IMR-90 (cell line): ENCODE results near the gene TMEM72. TPM values are rescaled to one million over a fixed set of nuclear protein-coding genes. Genes with fewer than 3 reads are reported as not detected.

Experiments
- ATAC-seq: fragments of 200-7000 bp; cut with Tn5 transposase; 2 replicates; pipeline ENCODE4 v1.9.1; 2020; ENCODE audit warnings: low read depth, mild to moderate bottlenecking, moderate library complexity
- BruUV-seq: library from RNA; stranded (reverse); fragments of 400-500 nt; replicated peaks from 2 replicates; lab custom pipeline; 2021; lab: Mats Ljungman, UMichigan
- CTCF ChIA-PET: fragments of 300-600 bp; formaldehyde crosslinking; extraction: SDS; loops from one replicate; lab custom pipeline; 2021; ENCODE audit warnings: antibody characterized with exemption; lab: Yijun Ruan, JAX
- POLR2A ChIA-PET: fragments of 300-600 bp; sonication (Branson Sonifier 250); formaldehyde crosslinking; loops from one replicate; lab custom pipeline; 2022; ENCODE audit warnings: antibody characterized with exemption; ENCODE audit not compliant: unreplicated experiment; lab: Charles Lee
- DNase-seq: peaks from one replicate; pipeline ENCODE4 v3.0.0; 2013
- H2AFZ ChIP-seq: replicated peaks from 2 replicates; pipeline ENCODE3; 2013; ENCODE audit warnings: low read length, mild to moderate bottlenecking; ENCODE audit not compliant: poor library complexity
- H2AK5ac ChIP-seq: 2 replicates; pipeline ENCODE4 v1.6.1; 2013; ENCODE audit warnings: low read depth, low read length, inconsistent platforms
- H2AK9ac ChIP-seq: replicated peaks from 2 replicates; pipeline ENCODE3; 2013; ENCODE audit warnings: mild to moderate bottlenecking, low read depth, low read length, moderate library complexity; ENCODE audit not compliant: poor library complexity
- H2BK120ac ChIP-seq: 2 replicates; pipeline ENCODE4 v1.6.1; 2013; ENCODE audit warnings: low read depth, low read length, inconsistent platforms
- H2BK15ac ChIP-seq: 3 replicates; pipeline ENCODE4 v1.6.1; 2013; ENCODE audit warnings: low read depth, low read length, inconsistent platforms
- H2BK20ac ChIP-seq: 2 replicates; pipeline ENCODE4 v1.6.1; 2013; ENCODE audit warnings: low read depth, mild to moderate bottlenecking, inconsistent platforms, low read length, moderate library complexity
- H2BK5ac ChIP-seq: 2 replicates; pipeline ENCODE4 v1.6.1; 2013; ENCODE audit warnings: mild to moderate bottlenecking, low read depth, low read length, inconsistent platforms; ENCODE audit not compliant: poor library complexity, severe bottlenecking
- H3K14ac ChIP-seq: replicated peaks from 2 replicates; pipeline ENCODE4 v1.6.1; 2013; ENCODE audit warnings: low read depth, low read length, inconsistent platforms
- H3K18ac ChIP-seq: 2 replicates; pipeline ENCODE4 v1.6.1; 2013; ENCODE audit warnings: low read depth, low read length, control low read depth
- H3K23ac ChIP-seq: 2 replicates; pipeline ENCODE4 v1.6.1; 2013; ENCODE audit warnings: low read depth, low read length, inconsistent platforms
- H3K27ac ChIP-seq: 2 replicates; pipeline ENCODE4 v1.5.1; 2013; ENCODE audit warnings: mild to moderate bottlenecking, control low read depth, low read length; ENCODE audit not compliant: insufficient read depth
- H3K27me3 ChIP-seq: 2 replicates; pipeline ENCODE4 v1.6.1; 2013; ENCODE audit warnings: low read length; ENCODE audit not compliant: control insufficient read depth, insufficient read depth
- H3K36me3 ChIP-seq: 2 replicates; pipeline ENCODE4 v1.6.1; 2013; ENCODE audit warnings: low read length, mixed read lengths; ENCODE audit not compliant: control insufficient read depth, insufficient read depth
- H3K4ac ChIP-seq: 2 replicates; pipeline ENCODE4 v1.6.1; 2013; ENCODE audit warnings: low read depth, low read length, inconsistent platforms
- H3K4me1 ChIP-seq: 2 replicates; pipeline ENCODE4 v1.6.1; 2013; ENCODE audit warnings: low read length, mixed read lengths; ENCODE audit not compliant: control insufficient read depth, insufficient read depth
- H3K4me2 ChIP-seq: 2 replicates; pipeline ENCODE4 v1.6.1; 2013; ENCODE audit warnings: low read depth, mild to moderate bottlenecking, control low read depth, low read length, moderate library complexity
- H3K4me3 ChIP-seq: 2 replicates; pipeline ENCODE4 v1.5.1; 2013; ENCODE audit warnings: low read depth, mild to moderate bottlenecking, control low read depth, low read length, moderate library complexity; ENCODE audit not compliant: insufficient read depth
- H3K56ac ChIP-seq: 2 replicates; pipeline ENCODE4 v1.6.1; 2013; ENCODE audit warnings: low read length, inconsistent platforms; ENCODE audit not compliant: insufficient read depth; ENCODE audit errors: extremely low read depth
- H3K79me1 ChIP-seq, 2 experiments: 2 replicates each; pipeline ENCODE4 v1.6.1; 2013; ENCODE audit warnings: low read length in 2 of 2, inconsistent platforms in 1 of 2, low read depth in 1 of 2
- H3K9ac ChIP-seq: 2 replicates; pipeline ENCODE4 v1.6.1; 2013; ENCODE audit warnings: low read depth, low read length, control low read depth
- H3K9me1 ChIP-seq: 2 replicates; pipeline ENCODE4 v1.6.1; 2013; ENCODE audit warnings: low read length, inconsistent platforms; ENCODE audit not compliant: insufficient read depth
- H3K9me3 ChIP-seq: 2 replicates; pipeline ENCODE4 v1.6.1; 2013; ENCODE audit warnings: low read length; ENCODE audit not compliant: control insufficient read depth, insufficient read depth
- H4K20me1 ChIP-seq: 2 replicates; pipeline ENCODE4 v1.6.1; 2013; ENCODE audit warnings: low read length, inconsistent platforms; ENCODE audit not compliant: insufficient read depth
- H4K5ac ChIP-seq: 2 replicates; pipeline ENCODE4 v1.6.1; 2013; ENCODE audit warnings: mild to moderate bottlenecking, low read depth, low read length, control low read depth
- H4K8ac ChIP-seq, 2 experiments: 2 replicates each; pipeline ENCODE4 v1.6.1; 2013; ENCODE audit warnings: low read depth in 2 of 2, low read length in 2 of 2, control low read depth in 1 of 2, inconsistent platforms in 1 of 2
- H4K91ac ChIP-seq: 2 replicates; pipeline ENCODE4 v1.6.1; 2013; ENCODE audit warnings: low read depth, low read length, inconsistent platforms; ENCODE audit not compliant: insufficient read depth
- CEBPB ChIP-seq: IDR thresholded peaks from 2 replicates; pipeline ENCODE4 v1.6.1; 2012; ENCODE audit warnings: low read depth, low read length, improper control_type of control experiment
- CTCF ChIP-seq: conservative IDR thresholded peaks from 2 replicates; pipeline ENCODE4 v1.5.1; 2012; ENCODE audit warnings: mild to moderate bottlenecking, low read depth, low read length, improper control_type of control experiment
- ELK1 ChIP-seq: fragments of 150-350 bp; IDR thresholded peaks from 2 replicates; pipeline ENCODE4 v1.6.1; 2016; ENCODE audit warnings: low read depth, mild to moderate bottlenecking, low read length, moderate library complexity, borderline replicate concordance
- FOS ChIP-seq: fragments of 150-350 bp; IDR thresholded peaks from 2 replicates; pipeline ENCODE4 v1.6.1; 2016; ENCODE audit warnings: low read depth, low read length
- MAZ ChIP-seq: IDR thresholded peaks from 2 replicates; pipeline ENCODE4 v1.6.1; 2012; ENCODE audit warnings: low read depth, mild to moderate bottlenecking, low read length, improper control_type of control experiment, moderate library complexity, borderline replicate concordance
- MXI1 ChIP-seq: IDR thresholded peaks from 2 replicates; pipeline ENCODE4 v1.6.1; 2012; ENCODE audit warnings: low read depth, mild to moderate bottlenecking, low read length, moderate library complexity, borderline replicate concordance
- NFE2L2 ChIP-seq: fragments of 150-350 bp; IDR thresholded peaks from 2 replicates; pipeline ENCODE4 v1.6.1; 2016; ENCODE audit warnings: low read depth, mild to moderate bottlenecking, low read length
- POLR2A ChIP-seq: IDR thresholded peaks from 2 replicates; pipeline ENCODE4 v1.6.1; 2012; ENCODE audit warnings: mild to moderate bottlenecking, low read depth, low read length
- RCOR1 ChIP-seq: IDR thresholded peaks from 2 replicates; pipeline ENCODE4 v1.6.1; 2012; ENCODE audit warnings: mild to moderate bottlenecking, low read length, improper control_type of control experiment; ENCODE audit not compliant: insufficient replicate concordance
- RFX5 ChIP-seq: IDR thresholded peaks from 2 replicates; pipeline ENCODE4 v1.8.0; 2012; ENCODE audit warnings: low read depth, mild to moderate bottlenecking, low read length, moderate library complexity
- SMC3 ChIP-seq: fragments of 150-350 bp; IDR thresholded peaks from 2 replicates; pipeline ENCODE4 v1.6.1; 2016; ENCODE audit warnings: low read depth, mild to moderate bottlenecking, antibody characterized with exemption, low read length, moderate library complexity
- USF2 ChIP-seq: fragments of 150-350 bp; IDR thresholded peaks from 2 replicates; pipeline ENCODE4 v1.6.1; 2017; ENCODE audit warnings: mild to moderate bottlenecking, antibody characterized with exemption, low read length, low read depth
- WGBS, 2 experiments: methylation state at CpG; one replicate each; pipeline versions ENCODE4 v1.1.5 to v1.1.7; 2013; ENCODE audit warnings: missing lambda C conversion rate in 2 of 2; ENCODE audit not compliant: insufficient read length in 1 of 2; ENCODE audit errors: extremely low coverage in 2 of 2; 5-methylcytosine and 5-hydroxymethylcytosine counted together
- dilution Hi-C: fragments of 300-500 bp; cut with HindIII; formaldehyde crosslinking; loops from one replicate; pipeline ENCODE4 v1.14.3; 2018; ENCODE audit warnings: low sequenced_read_pairs; ENCODE audit not compliant: unreplicated experiment
- in situ Hi-C: fragments of 300-500 bp; cut with MboI; formaldehyde crosslinking; loops from 3 replicates; pipeline ENCODE4 v1.14.3; 2019; ENCODE audit warnings: low sequenced_read_pairs, inconsistent platforms, mixed read lengths
- intact Hi-C: fragments of 100-400 bp; cut with micrococcal nuclease; formaldehyde crosslinking; loops from 2 replicates; pipeline ENCODE4 v1.10.0; 2022
- polyA plus RNA-seq, 3 experiments: library from polyadenylated mRNA; depleted of rRNA; stranded (reverse); fragments of >200 nt; gene quantifications; 2 replicates each; pipeline ENCODE4 v1.2.3, GENCODE V29; 2012; ENCODE audit warnings: low replicate concordance in 1 of 3
- total RNA-seq: library from RNA; depleted of rRNA; stranded (reverse); fragments of >200 nt; gene quantifications from 2 replicates; pipeline ENCODE4 v1.2.3, GENCODE V29; 2012

The TMEM72 gene
- total and polyA plus RNA-seq, 2 of the 4 experiments (the other 2 are of a cell fraction) = not detected

- peak overlapping the region; percentile 92 for H2BK120ac ChIP-seq
- peak overlapping the region; percentile 84 for H3K4me2 ChIP-seq
- H3K4me1 ChIP-seq = peaks cover 50% of the 10 kb centered on the region
- ChIA-PET CTCF (interaction anchor here (1.0 to 1.1 kb wide), 2 partner anchors 40 to 43 kb away, joined by 3 read pairs; no protein-coding TSS in a partner anchor), POLR2A (no interaction called here)
- H2AK5ac ChIP-seq = peak overlapping the region; percentile 88
- no peaks in the 10 kb centered on the region for H3K27me3 ChIP-seq
- peak overlapping the region; percentile 39 for H2BK20ac ChIP-seq
- peak; percentile 13 for ATAC-seq
- BruUV-seq = no TSS peak
- H3K79me1 ChIP-seq = peaks cover 3 to 63% of the 10 kb centered on the region in 2 experiments; a peak in 3 of 4 replicates
- peak overlapping the region; percentile 66 for H2AK9ac ChIP-seq
- dilution Hi-C loops (no loop called here), intact Hi-C loops (loop anchor here (1.0 kb wide), 1 partner anchor 43 kb away; no protein-coding TSS in a partner anchor), in situ Hi-C loops (loop anchor here (25.0 kb wide), 4 partner anchors 1037 to 1838 kb away; partner anchors contain the start of genes CSGALNACT2 and HNRNPF)
- H3K18ac ChIP-seq = no peak overlapping the region
- no peak overlapping the region for H3K4me3 ChIP-seq
- H3K9ac ChIP-seq = no peak overlapping the region
- no CpG with 5 or more reads among the region's 10 CpGs for WGBS, 2 experiments
- no peak overlapping the region for H3K56ac ChIP-seq
- peak overlapping the region; percentile 4; the same call in 1 of the 2 replicates for H3K23ac ChIP-seq
- peaks cover 23% of the 10 kb centered on the region; the same call in 1 of the 2 replicates for H3K36me3 ChIP-seq
- DNase-seq = peak; percentile 76
- H3K14ac ChIP-seq = peak overlapping the region; percentile 69; the same call in 1 of the 2 replicates
- H2BK15ac ChIP-seq = 0 out of 3 replicates have a peak overlapping the region, but pooled peaks have one; percentile 34
- H3K9me3 ChIP-seq = no peaks in the 10 kb centered on the region
- peak overlapping the region; percentile 8; the same call in 1 of the 2 replicates for H4K5ac ChIP-seq
- peak overlapping the region; percentile 38 for H4K91ac ChIP-seq
- peak overlapping the region; percentile 87 to 94; a peak in 3 of 4 replicates for H4K8ac ChIP-seq
- peak overlapping the region; percentile 98 for H2AFZ ChIP-seq
- peak overlapping the region; percentile 26 for H3K4ac ChIP-seq
- no peaks in the 10 kb centered on the region; the same call in 1 of the 2 replicates for H4K20me1 ChIP-seq
- H2BK5ac ChIP-seq = peak overlapping the region; percentile 85
- H3K27ac ChIP-seq = peak overlapping the region; percentile 78
- H3K9me1 ChIP-seq = peaks cover 23% of the 10 kb centered on the region
- no peak for TF ChIP-seq CTCF
- TF ChIP-seq RFX5 = no peak
- TF ChIP-seq MXI1 = no peak
- no peak for TF ChIP-seq USF2
- no peak for TF ChIP-seq FOS
- TF ChIP-seq ELK1 = no peak
- TF ChIP-seq NFE2L2 = no peak
- no peak for TF ChIP-seq CEBPB
- TF ChIP-seq RCOR1 = no peak
- no peak for TF ChIP-seq SMC3
- TF ChIP-seq POLR2A = no peak
- no peak for TF ChIP-seq MAZ
These were observed 64.5 kb downstream of the TMEM72 start for GRCh38 chr10:44975431-44976331.
